Epithelial cell of proximal tubule (primary cell): Measurements from ENCODE around the gene OR2J3. TPM values are rescaled to one million over a fixed set of nuclear protein-coding genes. Genes with fewer than 3 reads are reported as not detected.
"Not testable (repeated sequence)": the region's sequence is repeated elsewhere in the genome, so short reads cannot be mapped to it uniquely, and the experiment has no call there.

Experiments used
- DNase-seq: peaks from one replicate; pipeline ENCODE4 v3.0.0-alpha.2; 2011; ENCODE audit warnings: low read depth
- H3K4me3 ChIP-seq: 2 replicates; pipeline ENCODE4 v1.5.1; 2011; ENCODE audit warnings: low read depth, mild to moderate bottlenecking, low read length
- CTCF ChIP-seq: conservative IDR thresholded peaks from 2 replicates; pipeline ENCODE4 v1.5.1; 2012; ENCODE audit warnings: low read depth, mild to moderate bottlenecking, low read length
- total RNA-seq: library from RNA; depleted of rRNA; stranded (reverse); fragments of >200 nt; gene quantifications from 2 replicates; pipeline ENCODE4 v1.2.3, GENCODE V29; 2015

OR2J3 gene
- total RNA-seq, 1 donor from 2014 or later = not detected

- DNase-seq = no peak
- no peak for TF ChIP-seq CTCF
- no peak overlapping the region for H3K4me3 ChIP-seq
Observed at GRCh38 chr6:29092957-29093356, 14.9 kb upstream of the OR2J3 start.

GRCh38 chr6:29097803-29098202 lies 10.1 kb upstream of the OR2J3 start:
- no peak for DNase-seq
- no peak overlapping the region for H3K4me3 ChIP-seq
- no peak for TF ChIP-seq CTCF

- DNase-seq = no peak
- no peak for TF ChIP-seq CTCF
- H3K4me3 ChIP-seq = no peak within 1 kb of the TSS
Observed at GRCh38 chr6:29099190-29099589, 8.7 kb upstream of the OR2J3 start, which contains the start of gene OR2J1. Gene OR2J1, plus strand, starts transcription at chr6:29099490. Its CDS starts 1,453 bp downstream, at chr6:29100943.

- no peak overlapping the region for H3K4me3 ChIP-seq
- no peak for DNase-seq
- TF ChIP-seq CTCF = no peak
Observed at GRCh38 chr6:29112135-29112534, 4.3 kb downstream of the OR2J3 start.

- DNase-seq, H3K4me3 ChIP-seq: not testable (repeated sequence)
Observed at GRCh38 chr6:29114964-29115363, 7.1 kb downstream of the OR2J3 start.

GRCh38 chr6:29129326-29130012 lies 21.6 kb downstream of the OR2J3 start:
- TF ChIP-seq CTCF = no peak
- no peak overlapping the region for H3K4me3 ChIP-seq
- no peak for DNase-seq

GRCh38 chr6:29130644-29131043 lies 22.8 kb downstream of the OR2J3 start:
- no peak for TF ChIP-seq CTCF
- DNase-seq = no peak

GRCh38 chr6:29131691-29132090 lies 23.8 kb downstream of the OR2J3 start:
- no peak for DNase-seq
- H3K4me3 ChIP-seq = no peak overlapping the region
- no peak for TF ChIP-seq CTCF

More at GRCh38 chr6:29130644-29131043, 22.8 kb downstream of the OR2J3 start:
- no peak overlapping the region for H3K4me3 ChIP-seq
